HG03066 (cell line): ENCODE measurements around the gene NEURL2.
"Not testable (repeated sequence)": the region's sequence is repeated elsewhere in the genome, so short reads cannot be mapped to it uniquely, and the experiment has no call there.

ENCODE experiments used
- ATAC-seq: cut with Tn5 transposase; IDR thresholded peaks from one replicate; pipeline ENCODE4 v1.9.1; 2021; ENCODE audit warnings: low read depth; ENCODE audit not compliant: unreplicated experiment

Gene NEURL2

DNA sequence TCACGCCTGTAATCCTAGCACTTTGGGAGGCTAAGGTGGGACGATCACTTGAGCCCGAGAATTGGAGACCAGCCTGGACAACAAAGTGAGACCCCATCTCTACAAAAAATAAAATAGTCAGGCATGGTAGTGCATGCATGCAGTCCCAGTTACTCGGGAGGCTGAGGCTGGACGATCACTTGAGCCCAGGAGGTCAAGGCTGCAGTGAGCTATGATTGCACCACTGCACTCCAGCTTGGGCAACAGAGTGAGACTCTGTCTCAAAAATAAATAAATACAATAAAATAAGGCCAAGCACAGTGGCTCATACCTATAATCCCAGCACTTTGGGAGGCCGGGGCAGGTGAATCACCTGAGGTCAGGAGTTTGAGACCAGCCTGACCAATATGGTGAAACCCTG is 10.3 kb upstream of the NEURL2 start:
- not testable (repeated sequence) for ATAC-seq

DNA sequence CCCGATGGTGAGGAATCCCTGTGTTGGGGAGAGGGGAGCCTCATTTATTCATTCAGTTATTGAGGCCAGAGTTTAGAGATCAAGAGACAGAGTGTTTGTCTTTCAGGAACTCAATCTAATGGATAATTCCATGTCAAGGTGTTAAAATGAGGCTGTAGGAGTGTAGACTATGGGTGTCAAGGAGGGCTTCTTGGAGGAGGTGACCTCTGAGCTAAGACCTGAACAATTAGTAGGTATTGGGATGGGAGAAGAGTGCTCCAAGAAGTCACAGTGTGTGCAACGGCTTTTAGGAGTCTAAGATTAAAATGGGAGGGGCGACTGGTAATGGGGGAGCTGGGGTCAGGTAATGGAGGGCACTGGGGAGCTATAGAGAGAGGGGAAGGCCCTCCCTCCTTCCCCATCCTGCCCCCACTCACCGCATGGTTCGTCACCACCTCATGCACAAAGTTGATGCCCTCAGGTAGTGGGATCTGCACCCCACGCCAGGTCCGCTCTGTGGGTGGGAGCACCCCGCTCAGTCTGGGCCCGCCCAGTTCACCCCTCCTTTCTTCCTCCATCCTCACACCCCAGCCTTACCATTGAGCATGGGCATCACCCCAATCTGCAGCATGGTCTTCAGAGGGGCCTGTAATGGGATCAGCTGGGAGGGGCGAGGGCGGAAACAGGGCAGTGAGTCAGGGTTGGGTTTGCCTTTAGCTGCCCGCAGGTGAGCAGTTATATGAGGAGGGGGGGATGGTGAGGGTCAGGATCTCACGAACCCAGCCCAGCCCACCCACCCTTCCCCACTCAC is 8.2 kb upstream of the NEURL2 start:
- no peak for ATAC-seq

DNA sequence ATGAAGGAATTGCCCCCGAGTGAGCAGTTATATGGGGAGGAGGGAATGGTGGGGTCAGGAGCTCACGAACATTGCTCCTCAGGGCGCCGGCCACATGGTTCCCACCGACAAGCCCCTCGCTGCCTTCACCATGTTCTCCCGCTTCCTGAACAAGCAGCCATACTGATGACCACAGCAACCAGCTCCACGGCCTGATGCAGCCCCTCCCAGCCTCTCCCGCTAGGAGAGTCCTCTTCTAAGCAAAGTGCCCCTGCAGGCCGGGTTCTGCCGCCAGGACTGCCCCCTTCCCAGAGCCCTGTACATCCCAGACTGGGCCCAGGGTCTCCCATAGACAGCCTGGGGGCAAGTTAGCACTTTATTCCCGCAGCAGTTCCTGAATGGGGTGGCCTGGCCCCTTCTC is 7.3 kb upstream of the NEURL2 start:
- no peak for ATAC-seq

DNA sequence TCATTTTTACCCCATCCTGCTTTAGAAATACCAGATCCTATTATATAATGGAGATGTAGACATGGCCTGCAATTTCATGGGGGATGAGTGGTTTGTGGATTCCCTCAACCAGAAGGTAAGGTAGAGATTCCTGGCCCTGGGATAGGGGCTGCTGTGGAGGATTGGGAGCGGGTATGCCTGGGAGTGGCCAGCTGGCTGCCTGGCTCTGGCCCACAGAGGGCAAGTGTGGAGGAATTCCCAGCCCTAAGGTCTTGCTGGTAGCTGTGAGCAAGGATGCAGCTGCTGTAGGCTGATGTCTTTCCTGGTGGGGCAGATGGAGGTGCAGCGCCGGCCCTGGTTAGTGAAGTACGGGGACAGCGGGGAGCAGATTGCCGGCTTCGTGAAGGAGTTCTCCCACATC is 6.7 kb upstream of the NEURL2 start:
- no peak for ATAC-seq

DNA sequence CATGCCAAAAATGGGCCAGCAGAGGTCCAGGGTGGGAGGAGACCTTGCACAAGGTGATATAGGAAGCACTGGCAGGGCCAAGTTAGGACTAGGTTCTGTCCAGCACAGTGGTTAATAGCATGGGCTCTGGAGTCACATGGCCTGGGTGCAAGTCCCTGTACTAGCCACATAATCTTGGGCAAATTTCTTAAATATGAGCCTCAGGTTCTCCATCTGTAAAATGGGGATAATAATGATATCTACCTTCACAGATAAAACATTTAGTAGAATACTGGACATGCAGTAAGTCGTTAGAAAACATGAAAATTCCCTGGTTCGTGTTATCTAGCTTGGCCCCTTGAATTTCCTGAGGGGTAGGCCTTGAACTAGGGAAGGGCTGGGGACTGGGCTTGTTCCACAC is 6.3 kb upstream of the NEURL2 start:
- ATAC-seq = no peak

DNA sequence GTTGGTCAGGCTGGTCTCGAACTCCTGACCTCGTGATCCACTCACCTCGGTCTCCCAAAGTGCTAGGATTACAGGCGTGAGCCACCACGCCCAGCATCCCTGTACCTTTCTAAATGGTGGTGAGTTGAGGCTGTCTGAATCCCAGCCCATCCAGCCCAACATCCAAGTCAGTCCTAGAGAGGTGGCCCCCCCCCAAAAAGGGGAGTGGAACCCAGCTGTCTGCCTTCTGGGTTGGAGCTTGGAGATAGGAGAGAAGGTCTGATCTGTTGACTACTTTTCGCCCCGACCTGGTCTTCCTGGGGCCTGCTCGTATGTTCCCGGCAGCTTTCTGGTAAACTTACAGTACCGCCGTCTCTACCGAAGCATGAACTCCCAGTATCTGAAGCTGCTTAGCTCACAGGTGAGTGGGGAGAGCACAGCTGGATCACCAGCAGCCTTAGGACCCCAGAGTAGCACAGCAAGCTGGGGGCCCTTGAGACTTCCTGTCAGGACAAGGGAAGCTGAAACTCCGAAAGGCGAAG is 5.7 kb upstream of the NEURL2 start:
- ATAC-seq = no peak

DNA sequence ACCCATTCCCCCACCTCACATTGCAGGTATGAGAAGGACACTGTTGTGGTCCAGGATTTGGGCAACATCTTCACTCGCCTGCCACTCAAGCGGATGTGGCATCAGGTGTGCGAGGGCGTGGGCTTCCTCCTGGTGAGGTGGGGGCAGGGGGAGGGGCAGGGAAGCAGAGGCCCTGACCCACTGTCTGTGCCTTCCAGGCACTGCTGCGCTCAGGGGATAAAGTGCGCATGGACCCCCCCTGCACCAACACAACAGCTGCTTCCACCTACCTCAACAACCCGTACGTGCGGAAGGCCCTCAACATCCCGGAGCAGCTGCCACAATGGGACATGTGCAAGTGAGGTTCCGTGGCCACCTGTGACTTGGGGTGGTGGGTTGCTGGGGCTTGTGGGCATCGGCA is 3.8 kb upstream of the NEURL2 start:
- ATAC-seq = no peak

DNA sequence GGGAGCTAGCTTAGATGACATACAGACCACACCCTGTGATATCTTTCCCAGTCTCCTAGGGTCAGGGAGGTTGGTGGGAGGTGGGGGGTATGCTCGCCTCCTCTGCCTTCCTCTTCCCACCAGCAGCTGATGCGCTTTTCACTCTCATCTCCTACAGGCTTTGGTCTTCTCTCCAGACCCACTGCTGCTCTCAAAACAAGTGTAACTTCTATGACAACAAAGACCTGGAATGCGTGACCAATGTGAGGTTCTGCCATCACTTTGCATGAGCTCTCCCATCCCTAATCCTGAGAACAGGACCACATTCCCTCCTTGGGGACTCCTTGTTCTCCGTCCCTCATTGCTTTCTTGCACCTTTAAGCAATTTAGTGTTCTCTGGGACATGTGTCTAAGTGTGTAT is 2.8 kb upstream of the NEURL2 start:
- no peak for ATAC-seq

DNA sequence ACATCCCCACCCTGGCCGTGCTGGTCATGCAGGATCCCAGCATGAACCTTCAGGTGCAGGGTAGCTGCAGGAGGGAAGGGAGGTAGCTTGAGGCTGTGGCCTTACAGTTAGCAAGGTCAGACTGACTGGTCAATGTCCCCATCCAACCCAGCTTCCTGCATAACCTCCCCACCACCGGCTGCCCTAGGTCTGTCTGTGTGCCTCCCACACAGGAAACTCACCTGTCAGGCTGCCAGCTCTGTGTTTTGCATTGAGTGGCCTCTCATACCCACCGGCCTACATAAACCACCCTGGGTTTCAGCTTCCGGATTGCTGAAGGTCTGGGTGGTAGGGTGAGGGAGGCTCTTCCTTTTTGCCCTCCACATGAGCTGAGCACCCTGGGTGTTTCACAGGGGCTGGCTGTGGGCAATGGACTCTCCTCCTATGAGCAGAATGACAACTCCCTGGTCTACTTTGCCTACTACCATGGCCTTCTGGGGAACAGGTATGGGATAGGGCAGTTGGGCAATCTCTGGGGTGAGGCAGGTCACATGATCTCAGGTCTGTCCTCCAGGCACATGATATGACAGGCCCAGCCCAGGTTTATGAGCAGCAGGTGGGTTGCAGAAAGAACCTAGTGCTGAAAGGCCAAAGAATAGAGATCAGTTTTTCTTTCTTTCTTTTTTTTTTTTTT is 2.0 kb upstream of the NEURL2 start:
- ATAC-seq = no peak

DNA sequence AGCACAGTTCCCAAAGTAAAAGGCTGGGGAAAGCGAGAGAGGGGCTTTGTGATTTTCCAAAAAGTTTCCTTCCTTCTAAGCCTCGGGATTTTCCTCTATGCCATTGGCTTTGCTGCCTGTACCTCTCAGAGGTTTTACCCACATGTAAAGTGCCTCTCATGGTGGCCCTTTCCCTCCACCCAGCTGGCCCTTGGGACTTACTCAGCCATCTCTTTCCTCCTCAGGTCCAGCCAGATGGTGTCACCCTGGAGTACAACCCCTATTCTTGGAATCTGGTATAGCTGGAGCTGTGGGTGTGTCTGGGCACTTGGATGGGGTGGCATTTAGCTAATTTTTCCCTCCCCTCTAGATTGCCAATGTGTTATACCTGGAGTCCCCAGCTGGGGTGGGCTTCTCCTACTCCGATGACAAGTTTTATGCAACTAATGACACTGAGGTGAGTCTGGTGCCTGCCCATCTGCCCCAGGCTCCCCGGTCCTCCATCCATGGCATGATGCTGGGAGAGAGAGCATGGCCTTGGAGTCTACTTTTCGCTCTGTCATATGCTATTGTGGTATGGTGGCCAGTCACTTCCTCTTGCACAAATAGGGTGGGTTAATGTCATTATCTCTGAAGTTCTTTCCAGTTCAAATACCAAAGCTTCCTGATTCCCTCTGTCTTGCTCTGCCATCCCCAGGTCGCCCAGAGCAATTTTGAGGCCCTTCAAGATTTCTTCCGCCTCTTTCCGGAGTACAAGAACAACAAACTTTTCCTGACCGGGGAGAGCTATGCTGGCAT is 1.2 kb upstream of the NEURL2 start:
- ATAC-seq = no peak

DNA sequence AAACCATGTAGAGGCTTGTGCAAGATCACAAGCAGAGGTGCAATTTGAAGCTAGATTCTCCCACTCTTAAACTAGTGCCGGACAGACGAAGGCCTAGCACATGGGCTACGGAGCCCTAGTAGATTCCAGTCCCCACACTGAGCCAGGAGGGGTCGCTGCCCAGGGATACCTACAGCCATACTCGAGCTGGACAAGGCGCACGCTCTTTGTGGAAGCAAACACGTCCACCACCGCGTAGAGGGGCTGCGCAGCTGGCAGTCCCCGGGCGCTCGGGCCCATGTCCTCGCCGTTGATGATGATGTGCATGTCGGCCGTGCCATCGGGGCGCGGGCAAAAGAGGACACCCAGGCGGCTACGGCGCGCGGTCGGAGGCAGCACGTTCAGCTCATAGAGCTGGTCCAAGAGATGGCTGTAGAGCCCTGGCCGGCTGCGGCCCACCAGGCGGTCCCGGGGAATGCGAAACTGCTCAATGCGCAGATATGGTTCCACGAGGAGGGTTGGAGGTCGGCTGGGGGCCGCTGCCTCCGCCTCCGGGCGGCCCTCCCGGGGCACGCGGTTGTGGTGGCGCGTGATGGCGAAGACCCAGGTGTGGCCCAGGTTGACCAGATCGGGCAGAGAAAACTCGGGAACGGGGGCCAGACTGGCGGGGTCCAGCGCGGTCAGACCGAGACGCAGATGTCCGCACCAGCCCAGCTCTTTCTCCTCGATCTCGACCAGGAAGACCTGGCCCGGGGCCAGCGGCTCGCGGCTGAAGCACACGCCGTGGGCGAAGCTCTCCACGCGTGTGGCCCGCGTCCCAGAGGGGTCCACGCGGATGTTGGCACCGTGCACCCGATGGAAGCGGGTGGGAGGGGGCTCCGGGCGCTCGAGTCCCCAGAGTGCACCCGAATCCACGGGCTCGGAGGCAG is 677 bp downstream of the NEURL2 start:
- ATAC-seq = no peak

DNA sequence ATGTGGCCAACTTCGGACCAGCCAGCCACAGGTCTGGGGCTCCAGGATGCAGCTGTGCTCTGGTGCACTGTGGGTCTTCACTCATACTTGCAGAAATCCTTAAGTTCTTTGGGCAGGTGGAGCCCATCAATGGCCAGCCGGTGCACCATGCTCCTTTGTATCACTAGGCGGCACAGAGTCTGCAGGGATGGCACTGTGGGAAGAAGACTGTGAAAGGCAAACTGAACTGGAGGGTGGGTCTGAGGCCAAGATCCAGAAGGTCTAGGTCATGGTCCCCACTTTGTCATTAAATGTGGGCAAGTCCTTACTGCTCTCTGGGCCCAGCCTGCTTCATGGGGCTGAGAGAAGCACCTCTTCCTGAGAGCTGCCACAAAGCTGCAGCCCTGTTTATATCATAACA is 2.3 kb downstream of the NEURL2 start:
- ATAC-seq = no peak

DNA sequence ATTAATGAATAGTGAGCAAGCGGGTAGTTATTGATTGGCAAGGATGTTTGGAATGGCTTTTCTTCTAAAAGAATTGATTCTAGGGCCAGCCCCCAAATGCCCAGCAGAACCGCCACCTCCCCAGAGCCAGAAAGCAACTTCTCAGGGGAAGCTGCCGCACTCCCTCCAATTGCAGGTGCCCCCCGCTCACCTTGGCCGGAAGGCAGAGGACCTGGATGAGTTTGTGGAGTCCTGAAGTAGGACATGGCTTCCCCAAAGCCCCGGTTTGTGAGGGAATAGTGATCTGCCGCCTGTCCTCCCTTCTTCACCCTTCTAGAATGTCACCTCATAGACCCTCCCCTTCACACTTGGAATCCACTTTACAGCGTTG is 3.7 kb downstream of the NEURL2 start, which contains the start of gene SPATA25:
TSS of gene SPATA25 (minus strand) at position 277 of the 370 bp plus-strand sequence. CDS start at position 245, 32 bp downstream.
- no peak for ATAC-seq

DNA sequence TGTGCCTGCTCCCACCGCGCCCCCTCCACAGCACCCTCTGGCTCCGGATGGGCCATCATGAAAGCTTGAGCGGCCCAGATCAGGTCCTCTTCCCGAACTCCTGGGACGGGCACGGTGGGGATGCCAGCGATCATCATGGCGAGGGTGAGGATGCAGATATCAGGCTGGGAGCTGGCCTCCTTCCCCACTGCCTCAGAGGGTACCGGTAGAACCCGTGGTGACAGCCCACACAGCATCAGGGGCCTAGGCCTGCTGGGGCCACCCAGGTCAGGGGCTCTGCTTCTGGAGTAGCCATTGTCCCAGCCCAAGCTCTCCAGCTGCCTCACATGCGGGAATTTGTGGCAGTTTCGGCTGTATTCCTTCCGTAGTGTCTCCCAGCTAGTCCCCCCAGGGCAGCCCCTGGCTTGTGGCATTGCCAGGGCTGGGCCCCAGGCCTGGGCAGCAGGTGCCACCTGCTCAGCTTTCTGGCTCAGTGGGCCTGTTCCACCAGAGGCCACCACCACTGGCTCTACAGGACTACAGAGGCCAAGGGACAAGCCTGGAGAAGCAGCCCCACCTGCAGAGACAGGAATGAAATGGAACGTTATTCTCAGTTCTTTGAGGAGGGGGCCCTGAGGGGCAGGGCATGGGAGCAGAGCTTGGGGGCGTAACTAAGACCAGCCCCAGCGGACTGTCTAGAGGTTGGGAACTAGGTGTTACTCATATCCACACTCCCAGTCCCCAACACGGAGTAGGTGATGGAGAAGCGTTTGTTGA is 4.2 kb downstream of the NEURL2 start:
- ATAC-seq = no peak

DNA sequence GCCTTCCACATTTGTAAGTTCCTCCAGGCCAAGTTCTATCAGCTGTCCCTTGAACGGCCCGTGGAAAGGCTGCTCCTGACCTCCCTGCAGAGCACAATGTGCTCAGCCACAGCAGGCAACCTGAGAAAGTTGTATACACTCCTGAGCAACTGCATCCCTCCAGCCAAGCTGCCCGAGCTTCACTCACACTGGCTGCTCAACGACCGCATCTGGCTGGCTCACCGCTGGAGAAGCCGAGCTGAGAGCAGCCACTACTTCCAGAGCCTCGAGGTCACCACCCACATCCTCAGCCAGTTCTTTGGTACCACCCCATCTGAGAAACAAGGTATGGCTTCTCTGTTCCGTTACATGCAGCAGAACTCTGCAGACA is 7.9 kb downstream of the NEURL2 start:
- ATAC-seq = no peak

DNA sequence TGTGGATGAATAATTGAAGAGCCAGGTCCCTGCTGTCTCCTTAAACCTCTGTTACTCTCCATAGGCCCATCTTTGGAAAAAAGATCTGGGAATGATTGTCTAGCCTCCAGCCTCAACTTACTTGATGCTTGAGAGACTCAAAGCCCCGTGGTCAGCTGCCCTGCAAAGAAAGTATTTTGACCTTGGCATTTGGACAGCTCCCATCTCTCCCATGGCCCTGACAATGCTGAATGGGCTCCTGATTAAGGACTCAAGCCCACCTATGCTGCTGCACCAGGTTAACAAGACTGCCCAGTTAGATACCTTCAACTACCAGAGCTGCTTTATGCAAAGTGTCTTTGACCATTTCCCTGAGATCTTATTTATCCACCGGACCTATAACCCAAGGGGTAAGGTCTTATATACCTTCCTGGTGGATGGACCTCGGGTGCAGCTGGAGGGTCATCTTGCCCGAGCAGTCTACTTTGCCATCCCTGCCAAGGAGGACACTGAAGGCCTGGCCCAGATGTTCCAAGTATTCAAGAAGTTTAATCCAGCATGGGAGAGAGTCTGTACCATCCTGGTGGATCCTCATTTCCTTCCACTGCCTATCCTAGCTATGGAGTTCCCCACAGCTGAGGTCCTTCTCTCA is 8.4 kb downstream of the NEURL2 start:
- ATAC-seq = no peak

DNA sequence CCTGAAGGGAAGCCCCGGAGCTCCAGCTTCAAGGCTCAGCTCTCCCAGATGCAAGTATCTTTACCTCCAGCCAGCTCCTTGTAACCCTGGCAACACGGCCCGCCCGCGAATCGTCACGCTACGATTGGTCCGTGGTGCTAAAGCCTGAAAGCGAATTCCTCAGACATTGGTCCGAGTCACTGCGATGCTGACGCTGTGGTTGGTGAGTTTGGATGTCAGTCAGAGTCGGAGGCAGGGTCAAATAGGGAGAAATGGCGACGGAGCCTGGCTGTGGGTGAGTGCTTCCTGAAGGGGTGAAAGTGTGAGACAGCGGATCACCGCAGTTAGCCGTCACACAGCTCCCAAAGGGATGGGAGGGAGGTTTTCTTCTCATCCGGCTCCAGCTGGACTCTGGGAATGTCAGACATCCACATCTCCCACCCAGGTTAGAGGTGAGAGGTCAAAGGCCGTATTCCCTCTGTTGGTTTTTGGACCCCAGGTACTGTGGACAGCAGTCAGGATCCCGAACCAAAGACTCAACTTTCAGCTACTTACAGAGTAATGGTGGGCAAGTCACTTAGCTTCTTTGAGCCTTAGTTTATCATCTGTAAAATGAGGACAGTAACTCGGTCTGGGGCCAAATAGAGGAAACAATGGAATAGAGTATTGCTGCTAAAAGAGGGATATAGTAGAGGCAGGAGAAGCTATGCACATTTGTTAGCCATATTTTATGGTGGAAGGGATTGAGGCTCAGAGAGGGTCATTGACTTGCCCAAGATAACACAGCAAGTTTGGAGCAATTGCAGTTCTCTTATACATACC is 9.8 kb downstream of the NEURL2 start, which contains the start of gene ZSWIM1:
TSS of gene ZSWIM1 (plus strand) at position 240 of the 801 bp plus-strand sequence. CDS start 1,366 bp downstream, outside the sequence.
- peak; percentile 98 for ATAC-seq

DNA sequence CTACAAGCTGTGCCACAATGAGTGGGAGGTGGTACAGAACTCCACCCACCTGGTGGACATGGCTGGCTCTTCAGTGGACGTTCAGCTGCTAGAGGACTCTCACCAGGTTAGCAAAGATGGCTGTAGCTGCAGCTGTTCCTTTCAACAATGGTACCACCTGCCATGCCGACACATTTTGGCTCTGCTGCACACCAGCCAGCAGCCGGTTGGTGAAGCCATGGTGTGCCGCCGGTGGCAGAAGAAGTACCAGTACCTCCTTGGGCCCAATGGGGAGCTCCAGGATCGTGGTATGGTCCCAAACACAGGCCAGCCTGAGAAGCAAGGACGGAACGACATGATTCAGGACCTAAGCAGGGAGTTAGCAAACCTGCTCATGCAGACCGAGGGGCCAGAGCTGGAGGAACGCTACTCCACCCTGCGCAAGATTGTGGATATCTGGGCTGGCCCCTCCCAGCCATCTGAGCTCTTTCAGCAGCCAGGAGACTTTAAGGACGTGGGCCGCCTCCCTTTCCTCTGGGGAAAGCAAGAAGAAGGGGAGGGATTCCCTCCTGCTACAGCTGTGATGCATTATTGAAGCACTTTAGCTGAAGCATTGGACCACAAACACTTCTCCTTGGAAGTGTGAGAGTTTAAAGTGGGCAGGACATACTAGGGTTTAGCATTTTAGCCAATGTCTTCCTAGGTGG is 12.8 kb downstream of the NEURL2 start:
- no peak for ATAC-seq
